Activated T-helper 1 cell treated with anti-CD3 and anti-CD28 coated beads, Interleukin-12 subunit alpha, Interleukin-12 subunit beta, Interleukin-2, Interleukin-4 antibody, amounts not matched to agents 30 ng/mL and 10 ng/mL and 1 ng/mL, durations not matched to agents 14 hours and 24 hours and 36 hours (primary cell): ENCODE results near the gene ZFYVE27. TPM values are rescaled to one million over a fixed set of nuclear protein-coding genes. Genes with fewer than 3 reads are reported as not detected.
A peak's percentile ranks its signal among the peaks of the same experiment; 100 is the strongest.

Experiments
- DNase-seq: peaks from one replicate; pipeline ENCODE4 v3.0.0; 2021; ENCODE audit warnings: low spot score
- H3K27ac Mint-ChIP-seq: one replicate; pipeline ENCODE4 v1.8.0; 2021; ENCODE audit warnings: mild to moderate bottlenecking, mixed read lengths
- H3K27me3 Mint-ChIP-seq: one replicate; pipeline ENCODE4 v1.8.0; 2022; ENCODE audit warnings: mild to moderate bottlenecking, moderate library complexity, mixed read lengths; ENCODE audit not compliant: insufficient read depth
- H3K36me3 Mint-ChIP-seq: one replicate; pipeline ENCODE4 v1.8.0; 2021; ENCODE audit warnings: low read depth, mixed read lengths
- H3K4me1 Mint-ChIP-seq: one replicate; pipeline ENCODE4 v1.8.0; 2021; ENCODE audit warnings: low read depth, mixed read lengths
- H3K4me3 Mint-ChIP-seq: one replicate; pipeline ENCODE4 v1.8.0; 2021; ENCODE audit warnings: mild to moderate bottlenecking, moderate library complexity, mixed read lengths
- H3K9me3 Mint-ChIP-seq: one replicate; pipeline ENCODE4 v1.8.0; 2021; ENCODE audit warnings: mixed read lengths
- intact Hi-C: fragments of 100-400 bp; cut with micrococcal nuclease; formaldehyde crosslinking; loops from one replicate; pipeline ENCODE4 v1.15.1; 2024
- total RNA-seq: library from RNA; stranded (reverse); gene quantifications from 2 replicates; pipeline ENCODE4 v1.2.3, GENCODE V29; 2022

The ZFYVE27 gene
- total RNA-seq, 1 donor from 2014 or later = 41.7 TPM

DNA sequence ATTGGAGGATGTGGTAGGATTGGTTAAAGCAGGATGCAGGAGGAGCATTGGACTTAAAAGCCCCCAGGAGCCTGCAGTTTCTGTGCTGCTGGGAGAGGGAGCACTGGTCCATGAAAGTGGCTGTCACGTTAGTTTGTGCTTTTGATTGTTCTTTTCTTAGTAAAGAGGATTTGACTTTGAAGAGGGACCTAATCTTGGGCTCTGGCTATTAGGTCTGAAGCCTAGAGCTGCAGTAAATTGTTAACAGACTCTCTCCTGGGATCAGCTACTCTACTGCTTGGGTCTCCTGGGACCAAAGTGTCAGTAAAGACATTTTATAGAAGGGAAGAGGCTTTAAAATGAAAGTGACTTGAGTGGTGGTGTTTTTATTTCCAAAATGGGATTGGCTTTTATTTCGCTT lies 3.7 kb downstream of the ZFYVE27 start:
- intact Hi-C loops = no loop called here
- Mint-ChIP-seq H3K4me1 (peaks cover 44% of the 10 kb centered on the region), H3K9me3 (no peaks in the 10 kb centered on the region), H3K36me3 (peaks cover 45% of the 10 kb centered on the region), H3K27me3 (peaks cover 2% of the 10 kb centered on the region), H3K4me3 (no peak overlapping the region), H3K27ac (no peak overlapping the region)
- DNase-seq = no peak

DNA sequence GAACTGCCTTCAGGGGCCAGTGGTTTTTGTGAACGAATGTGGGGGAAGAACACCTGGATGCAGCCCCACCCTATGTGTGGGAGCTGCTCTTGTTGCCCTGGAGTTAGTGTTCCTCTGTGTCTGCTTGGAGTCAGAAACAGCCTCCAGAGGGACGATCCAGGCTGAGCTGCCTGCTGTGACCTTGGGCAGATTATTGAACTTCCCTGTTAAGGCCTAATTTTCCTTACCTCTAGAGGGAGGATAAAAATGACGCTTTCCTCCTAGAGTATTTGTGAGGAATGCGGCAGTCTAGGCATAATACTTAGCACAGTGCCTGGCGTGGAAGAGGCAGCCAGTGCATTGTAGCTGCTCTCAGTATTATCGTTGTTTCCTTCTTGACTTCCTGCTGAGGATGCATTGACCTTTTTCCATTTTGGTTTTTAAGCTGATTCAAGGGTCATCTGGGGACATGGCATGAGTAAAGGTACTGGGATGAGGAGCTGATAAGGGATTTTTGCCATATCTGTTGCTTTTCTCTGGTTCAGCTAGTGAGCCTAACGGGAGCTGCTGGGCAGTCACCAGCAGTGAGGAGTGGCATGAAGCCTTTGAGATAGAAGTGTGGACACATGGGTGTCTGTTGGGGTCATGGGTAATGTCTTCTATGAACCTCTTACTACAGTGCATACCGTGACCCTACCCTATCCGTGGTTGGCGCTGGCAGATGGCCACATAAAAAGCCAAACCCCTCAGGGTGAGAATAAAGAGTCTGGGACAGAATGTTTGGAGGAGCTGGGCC lies 6.4 kb downstream of the ZFYVE27 start:
- intact Hi-C loops = no loop called here
- H3K27me3 Mint-ChIP-seq = no peaks in the 10 kb centered on the region
- H3K27ac Mint-ChIP-seq = no peak overlapping the region

DNA sequence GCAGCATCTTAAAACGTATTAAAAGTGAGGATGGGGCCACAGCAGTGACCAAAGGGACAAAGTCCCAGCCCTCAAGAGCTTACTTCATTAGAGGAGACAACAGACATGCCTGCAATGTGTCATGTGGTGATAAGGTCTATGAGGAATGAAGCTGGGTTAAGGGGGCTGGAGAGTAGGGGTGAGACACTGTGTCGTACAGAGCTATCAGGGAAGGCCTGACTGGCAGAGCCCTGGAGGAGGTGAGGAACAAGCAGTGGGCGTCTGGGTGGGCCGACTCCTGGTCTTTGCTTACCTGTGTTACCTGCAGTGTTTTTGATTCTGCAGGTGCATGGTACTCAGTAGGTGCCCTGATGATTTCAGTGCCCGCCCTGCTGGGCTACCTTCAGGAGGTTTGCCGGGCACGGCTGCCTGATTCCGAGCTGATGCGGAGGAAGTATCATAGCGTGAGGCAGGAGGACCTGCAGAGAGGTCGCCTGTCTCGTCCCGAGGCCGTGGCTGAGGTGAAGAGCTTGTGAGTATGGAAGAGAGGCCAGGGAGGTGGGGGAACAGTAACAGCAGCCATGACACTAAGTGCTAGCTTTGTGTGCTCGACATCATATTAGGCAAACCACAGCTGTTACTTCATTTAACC lies 7.6 kb downstream of the ZFYVE27 start:
- intact Hi-C loops = no loop called here
- Mint-ChIP-seq H3K36me3 (peaks cover 46% of the 10 kb centered on the region), H3K4me3 (no peak overlapping the region), H3K9me3 (no peaks in the 10 kb centered on the region), H3K4me1 (peaks cover 17% of the 10 kb centered on the region), H3K27ac (no peak overlapping the region), H3K27me3 (no peaks in the 10 kb centered on the region)
- no peak for DNase-seq

More for the DNA sequence above, 6.4 kb downstream of the ZFYVE27 start:
- Mint-ChIP-seq H3K4me1 (peaks cover 21% of the 10 kb centered on the region), H3K4me3 (no peak overlapping the region), H3K9me3 (no peaks in the 10 kb centered on the region), H3K36me3 (peaks cover 44% of the 10 kb centered on the region)
- no peak for DNase-seq

GRCh38 chr10:97747573-97747972 lies 10.6 kb downstream of the ZFYVE27 start:
- Mint-ChIP-seq H3K9me3 (no peaks in the 10 kb centered on the region), H3K4me3 (no peak overlapping the region), H3K27me3 (no peaks in the 10 kb centered on the region), H3K27ac (no peak overlapping the region), H3K4me1 (no peaks in the 10 kb centered on the region), H3K36me3 (peaks cover 33% of the 10 kb centered on the region)
- intact Hi-C loops = no loop called here
- no peak for DNase-seq

DNA sequence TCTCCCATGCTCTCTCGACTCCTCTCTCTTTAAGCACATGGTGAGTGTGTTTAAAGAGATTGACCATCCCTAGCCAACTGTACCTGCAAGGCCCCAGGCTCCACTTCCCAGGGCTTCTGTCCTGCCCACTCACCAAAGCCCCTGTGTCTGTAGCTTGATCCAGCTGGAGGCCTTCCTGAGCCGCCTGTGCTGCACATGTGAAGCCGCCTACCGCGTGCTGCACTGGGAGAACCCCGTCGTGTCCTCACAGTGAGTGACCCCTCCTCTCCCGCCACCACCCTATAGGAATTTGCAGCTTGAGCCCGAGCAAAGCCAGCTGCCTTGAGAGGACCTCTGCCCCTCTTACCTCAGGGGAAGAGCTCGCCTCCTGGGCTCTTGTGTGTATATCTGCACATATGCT lies 11.2 kb downstream of the ZFYVE27 start:
- Mint-ChIP-seq H3K4me1 (no peaks in the 10 kb centered on the region), H3K27ac (no peak overlapping the region), H3K9me3 (no peaks in the 10 kb centered on the region), H3K36me3 (peaks cover 30% of the 10 kb centered on the region), H3K27me3 (no peaks in the 10 kb centered on the region), H3K4me3 (no peak overlapping the region)
- no peak for DNase-seq
- intact Hi-C loops = no loop called here

GRCh38 chr10:97752956-97753355 lies 16.0 kb downstream of the ZFYVE27 start:
- Mint-ChIP-seq H3K27ac (no peak overlapping the region), H3K4me3 (no peak overlapping the region), H3K27me3 (no peaks in the 10 kb centered on the region), H3K4me1 (no peaks in the 10 kb centered on the region), H3K9me3 (no peaks in the 10 kb centered on the region), H3K36me3 (peaks cover 33% of the 10 kb centered on the region)
- no peak for DNase-seq
- intact Hi-C loops = no loop called here

- no peak for DNase-seq
- Mint-ChIP-seq H3K4me3 (no peak overlapping the region), H3K27ac (no peak overlapping the region), H3K4me1 (no peaks in the 10 kb centered on the region), H3K9me3 (no peaks in the 10 kb centered on the region), H3K27me3 (no peaks in the 10 kb centered on the region), H3K36me3 (peaks cover 32% of the 10 kb centered on the region)
- intact Hi-C loops = no loop called here
These were observed 17.8 kb downstream of the ZFYVE27 start for GRCh38 chr10:97754726-97755125.

DNA sequence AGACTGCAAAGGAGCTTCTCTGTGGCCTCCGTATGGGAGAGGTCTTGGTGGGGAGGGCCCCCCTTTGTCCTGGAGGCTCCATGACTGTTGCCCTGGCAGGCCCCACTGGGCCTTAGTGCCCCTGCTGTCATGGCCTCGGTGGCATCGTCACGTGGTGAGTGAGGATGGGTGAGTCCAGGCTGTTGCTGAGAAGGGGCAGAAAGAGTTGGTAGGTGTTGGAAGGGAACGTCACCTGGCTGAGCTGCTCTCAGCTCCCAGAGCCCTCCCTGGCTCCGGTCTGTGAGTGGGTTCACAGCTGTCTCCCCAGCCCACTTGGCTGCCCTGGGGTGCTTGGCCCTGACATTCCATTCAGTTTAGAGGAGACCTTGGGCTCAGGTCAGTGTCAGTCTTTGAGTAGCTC lies 18.8 kb downstream of the ZFYVE27 start:
- intact Hi-C loops = no loop called here
- Mint-ChIP-seq H3K36me3 (peaks cover 32% of the 10 kb centered on the region), H3K27me3 (no peaks in the 10 kb centered on the region), H3K4me3 (no peak overlapping the region), H3K9me3 (no peaks in the 10 kb centered on the region), H3K4me1 (no peaks in the 10 kb centered on the region), H3K27ac (no peak overlapping the region)
- DNase-seq = no peak

- no peaks in the 10 kb centered on the region for H3K4me1 Mint-ChIP-seq
- no peaks in the 10 kb centered on the region for H3K27me3 Mint-ChIP-seq
- peaks cover 33% of the 10 kb centered on the region for H3K36me3 Mint-ChIP-seq
- no peak for DNase-seq
- H3K4me3 Mint-ChIP-seq = no peak overlapping the region
- H3K27ac Mint-ChIP-seq = peak overlapping the region; percentile 29
- H3K9me3 Mint-ChIP-seq = no peaks in the 10 kb centered on the region
- intact Hi-C loops = no loop called here
These were observed 20.5 kb downstream of the ZFYVE27 start for GRCh38 chr10:97757471-97757870.

DNA sequence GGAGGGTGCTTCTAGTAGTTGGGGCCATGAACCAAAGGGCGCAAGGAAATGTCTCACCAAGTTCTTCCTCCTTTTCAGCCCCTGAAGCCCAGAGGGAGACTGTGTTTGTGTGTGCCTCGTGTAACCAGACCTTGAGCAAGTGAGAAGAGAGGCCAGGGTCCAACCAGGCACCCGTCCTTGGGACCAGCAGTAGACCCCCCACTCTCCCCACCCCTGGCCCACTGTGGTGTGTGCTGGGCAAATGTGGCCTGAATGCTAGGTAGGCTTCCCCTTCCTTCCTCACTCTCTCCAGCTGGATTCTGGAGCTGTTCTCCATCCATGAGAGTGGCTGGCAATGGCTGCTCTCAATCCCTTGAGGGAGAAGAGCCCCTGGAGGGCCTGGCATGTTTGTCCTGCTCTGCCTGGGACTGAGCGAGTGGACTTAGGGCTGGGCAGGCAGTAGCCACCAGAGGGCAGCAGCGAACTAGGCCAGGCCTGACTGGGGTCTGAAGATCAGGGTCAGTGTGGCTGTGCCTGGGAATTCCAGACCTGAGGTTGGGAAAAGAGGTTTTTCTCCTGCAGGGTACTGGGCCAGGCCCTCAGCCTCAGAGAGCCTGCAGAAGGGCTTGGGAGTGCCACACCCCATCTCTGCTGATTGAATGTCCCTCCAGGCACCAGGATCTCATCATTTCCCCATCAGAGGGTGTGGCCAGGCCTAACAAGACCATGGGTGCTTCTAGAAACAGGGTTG lies 22.4 kb downstream of the ZFYVE27 start:
- intact Hi-C loops = loop anchor here (1.0 kb wide), 2 partner anchors 58 to 110 kb away; no protein-coding TSS in a partner anchor

GRCh38 chr10:97759946-97760345 lies 23.0 kb downstream of the ZFYVE27 start:
- H3K4me3 Mint-ChIP-seq = no peak overlapping the region
- no peaks in the 10 kb centered on the region for H3K9me3 Mint-ChIP-seq
- DNase-seq = no peak
- peaks cover 27% of the 10 kb centered on the region for H3K36me3 Mint-ChIP-seq
- intact Hi-C loops = loop anchor here (1.0 kb wide), 2 partner anchors 59 to 109 kb away; no protein-coding TSS in a partner anchor
- no peaks in the 10 kb centered on the region for H3K27me3 Mint-ChIP-seq
- no peaks in the 10 kb centered on the region for H3K4me1 Mint-ChIP-seq
- H3K27ac Mint-ChIP-seq = no peak overlapping the region

More for the DNA sequence above, 22.4 kb downstream of the ZFYVE27 start:
- DNase-seq = peak; percentile 22
- H3K27ac Mint-ChIP-seq = no peak overlapping the region
- no peaks in the 10 kb centered on the region for H3K27me3 Mint-ChIP-seq
- H3K9me3 Mint-ChIP-seq = no peaks in the 10 kb centered on the region
- peaks cover 29% of the 10 kb centered on the region for H3K36me3 Mint-ChIP-seq
- no peaks in the 10 kb centered on the region for H3K4me1 Mint-ChIP-seq
- no peak overlapping the region for H3K4me3 Mint-ChIP-seq

GRCh38 chr10:97760461-97761257 lies 23.7 kb downstream of the ZFYVE27 start:
- H3K27ac Mint-ChIP-seq = no peak overlapping the region
- no peak overlapping the region for H3K4me3 Mint-ChIP-seq
- peaks cover 24% of the 10 kb centered on the region for H3K36me3 Mint-ChIP-seq
- no peaks in the 10 kb centered on the region for H3K9me3 Mint-ChIP-seq
- H3K27me3 Mint-ChIP-seq = no peaks in the 10 kb centered on the region
- intact Hi-C loops = no loop called here
- no peaks in the 10 kb centered on the region for H3K4me1 Mint-ChIP-seq
- no peak for DNase-seq
